HepG2 (cell line): ENCODE results near the gene DNAJA3. TPM values are rescaled to one million over a fixed set of nuclear protein-coding genes. Genes with fewer than 3 reads are reported as not detected.

Source experiments
- ATRX ChIP-seq: sonication (generic); formaldehyde crosslinking; IDR thresholded peaks from 2 replicates; pipeline ENCODE4 v1.4.0; 2020; ENCODE audit warnings: missing genetic modification reagents, borderline replicate concordance
- CEBPG ChIP-seq: IDR thresholded peaks from 2 replicates; pipeline ENCODE4 v1.6.1; 2016
- CENPBD1 ChIP-seq: sonication (generic); formaldehyde crosslinking; IDR thresholded peaks from 2 replicates; pipeline ENCODE4 v1.8.0; 2022; ENCODE audit warnings: missing genetic modification reagents, low read depth, mild to moderate bottlenecking, borderline replicate concordance
- CTCF ChIP-seq: sonication (generic); formaldehyde crosslinking; IDR thresholded peaks from 2 replicates; pipeline ENCODE4 v1.5.0; 2020; ENCODE audit warnings: mild to moderate bottlenecking, missing genetic modification reagents, moderate library complexity
- EEA1 ChIP-seq: sonication (generic); formaldehyde crosslinking; IDR thresholded peaks from 2 replicates; pipeline ENCODE4 v1.5.1; 2020; ENCODE audit warnings: mild to moderate bottlenecking, missing genetic modification reagents, borderline replicate concordance
- EP300 ChIP-seq, 3 experiments: sonication (generic) in 1 of 3; formaldehyde crosslinking in 1 of 3; IDR thresholded peaks; 2 replicates each; pipeline versions ENCODE4 v1.5.1 to v1.6.1; 2011 to 2020; ENCODE audit warnings: low read depth in 2 of 3, low read length in 2 of 3, borderline replicate concordance in 1 of 3, improper control_type of control experiment in 1 of 3, mild to moderate bottlenecking in 1 of 3, missing genetic modification reagents in 1 of 3, moderate library complexity in 1 of 3
- FOXC1 ChIP-seq: sonication (generic); formaldehyde crosslinking; IDR thresholded peaks from 2 replicates; pipeline ENCODE4 v1.8.0; 2022; ENCODE audit warnings: mild to moderate bottlenecking, missing genetic modification reagents, borderline replicate concordance
- IRF9 ChIP-seq: sonication (generic); formaldehyde crosslinking; IDR thresholded peaks from 2 replicates; pipeline ENCODE4 v1.8.0; 2022; ENCODE audit warnings: missing genetic modification reagents, mild to moderate bottlenecking, borderline replicate concordance
- MIER2 ChIP-seq: IDR thresholded peaks from 2 replicates; pipeline ENCODE4 v1.6.1; 2016; ENCODE audit warnings: missing biosample characterization, missing genetic modification reagents
- SALL1 ChIP-seq: sonication (generic); formaldehyde crosslinking; IDR thresholded peaks from 2 replicates; pipeline ENCODE4 v1.8.0; 2022; ENCODE audit warnings: mild to moderate bottlenecking, missing genetic modification reagents
- SP1 ChIP-seq, 2 experiments: fragments of 450-650 bp in 1 of 2; sonication (generic) in 1 of 2; formaldehyde crosslinking in 1 of 2; IDR thresholded peaks; 2 replicates each; pipeline versions ENCODE4 v1.4.0 to v1.6.1; 2016 to 2020; ENCODE audit warnings: missing genetic modification reagents in 1 of 2
- ZFP82 ChIP-seq: sonication (generic); formaldehyde crosslinking; IDR thresholded peaks from 2 replicates; pipeline ENCODE4 v1.5.1; 2020; ENCODE audit warnings: mild to moderate bottlenecking, missing genetic modification reagents, borderline replicate concordance
- ZGPAT ChIP-seq: IDR thresholded peaks from 2 replicates; pipeline ENCODE4 v1.6.1; 2016; ENCODE audit warnings: mild to moderate bottlenecking
- ZKSCAN1 ChIP-seq: fragments of 150-350 bp; IDR thresholded peaks from 2 replicates; pipeline ENCODE4 v1.6.1; 2014; ENCODE audit warnings: low read length
- ZNF597 ChIP-seq: sonication (generic); formaldehyde crosslinking; IDR thresholded peaks from 2 replicates; pipeline ENCODE4 v1.5.0; 2020; ENCODE audit warnings: missing genetic modification reagents
- ZNF709 ChIP-seq: sonication (generic); formaldehyde crosslinking; IDR thresholded peaks from 2 replicates; pipeline ENCODE4 v1.5.0; 2020; ENCODE audit warnings: mild to moderate bottlenecking, missing genetic modification reagents
- ZNF777 ChIP-seq: sonication (generic); formaldehyde crosslinking; IDR thresholded peaks from 2 replicates; pipeline ENCODE4 v1.4.0; 2020; ENCODE audit warnings: missing genetic modification reagents
- polyA plus RNA-seq, 8 experiments: library from polyadenylated mRNA; depleted of rRNA in 3 of 8; stranded (reverse) in 7 of 8; unstranded in 1 of 8; fragments of >200 nt; fragmentation: Illumina TruSeq in 4 of 8; extraction: Trizol in 4 of 8; gene quantifications; 2 replicates each; pipeline versions ENCODE4 v1.2.1 to v1.2.3, GENCODE V29; 2011 to 2016; ENCODE audit warnings: low read depth in 4 of 8, missing spikeins in 1 of 8, mixed read lengths in 1 of 8; ENCODE audit not compliant: insufficient read depth in 1 of 8
- total RNA-seq, 5 experiments: library from RNA; depleted of rRNA; stranded (reverse); fragments of >200 nt; fragmentation: Illumina TruSeq; extraction: Trizol; gene quantifications; 2 replicates each; pipeline ENCODE4 v1.2.3, GENCODE V29; 2016; ENCODE audit warnings: low read depth in 1 of 5
- TF ChIP-seq, protein P1 (sequence below): sonication (generic); formaldehyde crosslinking; IDR thresholded peaks from 2 replicates; pipeline ENCODE4 v1.5.0; 2020; ENCODE audit warnings: mild to moderate bottlenecking, missing genetic modification reagents, borderline replicate concordance

Gene DNAJA3
- total and polyA plus RNA-seq, 2 of the 13 experiments (the other 11 are each of a cell fraction or from before 2014, with no cell fraction given) = 77.0 to 83.3 TPM

DNA sequence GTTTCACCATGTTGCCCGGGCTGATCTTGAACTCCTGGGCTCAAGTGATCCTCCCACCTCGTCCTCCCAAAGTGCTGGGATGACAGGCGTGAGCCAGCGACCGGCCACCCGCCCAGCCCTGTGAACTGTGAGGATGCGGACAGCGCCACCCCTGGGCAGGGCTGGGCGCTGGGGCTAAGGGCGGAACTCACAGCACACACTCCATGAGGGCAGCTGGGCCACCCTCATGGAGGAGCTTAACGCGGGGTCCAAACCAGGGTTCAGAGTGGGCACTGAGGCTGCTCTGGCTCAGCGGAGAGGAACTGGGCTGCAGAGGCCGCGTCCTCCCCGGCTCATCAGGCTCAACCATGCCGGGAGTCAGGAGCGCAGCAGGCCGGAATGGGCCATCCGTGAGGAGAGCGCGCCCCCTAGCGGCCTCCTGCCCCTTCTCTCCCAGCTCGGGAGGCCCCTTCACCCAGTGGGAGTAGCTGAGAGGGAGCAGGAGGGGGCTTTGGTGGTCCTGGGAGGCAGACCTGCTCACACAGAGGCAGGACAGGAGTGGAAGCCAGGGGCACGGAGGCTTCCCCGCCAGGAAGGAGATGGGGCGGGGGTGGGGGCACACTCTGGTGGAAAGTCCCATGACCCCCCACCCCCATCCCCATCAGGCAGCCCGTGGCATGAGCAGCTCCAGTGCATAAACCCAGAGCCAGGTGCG lies 23.1 kb upstream of the DNAJA3 start (continued):
- TF ChIP-seq, protein P1, sequence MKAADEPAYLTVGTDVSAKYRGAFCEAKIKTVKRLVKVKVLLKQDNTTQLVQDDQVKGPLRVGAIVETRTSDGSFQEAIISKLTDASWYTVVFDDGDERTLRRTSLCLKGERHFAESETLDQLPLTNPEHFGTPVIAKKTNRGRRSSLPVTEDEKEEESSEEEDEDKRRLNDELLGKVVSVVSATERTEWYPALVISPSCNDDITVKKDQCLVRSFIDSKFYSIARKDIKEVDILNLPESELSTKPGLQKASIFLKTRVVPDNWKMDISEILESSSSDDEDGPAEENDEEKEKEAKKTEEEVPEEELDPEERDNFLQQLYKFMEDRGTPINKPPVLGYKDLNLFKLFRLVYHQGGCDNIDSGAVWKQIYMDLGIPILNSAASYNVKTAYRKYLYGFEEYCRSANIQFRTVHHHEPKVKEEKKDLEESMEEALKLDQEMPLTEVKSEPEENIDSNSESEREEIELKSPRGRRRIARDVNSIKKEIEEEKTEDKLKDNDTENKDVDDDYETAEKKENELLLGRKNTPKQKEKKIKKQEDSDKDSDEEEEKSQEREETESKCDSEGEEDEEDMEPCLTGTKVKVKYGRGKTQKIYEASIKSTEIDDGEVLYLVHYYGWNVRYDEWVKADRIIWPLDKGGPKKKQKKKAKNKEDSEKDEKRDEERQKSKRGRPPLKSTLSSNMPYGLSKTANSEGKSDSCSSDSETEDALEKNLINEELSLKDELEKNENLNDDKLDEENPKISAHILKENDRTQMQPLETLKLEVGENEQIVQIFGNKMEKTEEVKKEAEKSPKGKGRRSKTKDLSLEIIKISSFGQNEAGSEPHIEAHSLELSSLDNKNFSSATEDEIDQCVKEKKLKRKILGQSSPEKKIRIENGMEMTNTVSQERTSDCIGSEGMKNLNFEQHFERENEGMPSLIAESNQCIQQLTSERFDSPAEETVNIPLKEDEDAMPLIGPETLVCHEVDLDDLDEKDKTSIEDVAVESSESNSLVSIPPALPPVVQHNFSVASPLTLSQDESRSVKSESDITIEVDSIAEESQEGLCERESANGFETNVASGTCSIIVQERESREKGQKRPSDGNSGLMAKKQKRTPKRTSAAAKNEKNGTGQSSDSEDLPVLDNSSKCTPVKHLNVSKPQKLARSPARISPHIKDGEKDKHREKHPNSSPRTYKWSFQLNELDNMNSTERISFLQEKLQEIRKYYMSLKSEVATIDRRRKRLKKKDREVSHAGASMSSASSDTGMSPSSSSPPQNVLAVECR (CRISPR knock-in tag) = no peak; the same call in 1 of the 2 replicates
- TF ChIP-seq MIER2 (CRISPR knock-in tag) = no peak
- no peak; the same call in 1 of the 2 replicates for TF ChIP-seq FOXC1 (CRISPR knock-in tag)
- TF ChIP-seq IRF9 (CRISPR knock-in tag) = 0 out of 2 replicates have a peak, but pooled peaks have one; percentile 44
- peak; percentile 98 for TF ChIP-seq CTCF (CRISPR knock-in tag)
- no peak for TF ChIP-seq ZNF709 (CRISPR knock-in tag)
- no peak for TF ChIP-seq SP1 (IDR thresholded peaks at IDR 0.05)
- no peak for TF ChIP-seq SP1 (CRISPR knock-in tag; IDR thresholded peaks at IDR 0.05)
- no peak for TF ChIP-seq CENPBD1 (CRISPR knock-in tag)
- TF ChIP-seq ZFP82 = no peak
- no peak for TF ChIP-seq ATRX
- TF ChIP-seq ZGPAT (CRISPR knock-in tag) = peak; percentile 70; the same call in 1 of the 2 replicates
- no peak for TF ChIP-seq EEA1 (CRISPR knock-in tag)
- no peak for TF ChIP-seq ZNF597 (CRISPR knock-in tag)
- no peak for TF ChIP-seq CEBPG
- no peak for TF ChIP-seq ZNF777 (CRISPR knock-in tag)
- TF ChIP-seq EP300 (IDR thresholded peaks at IDR 0.05; ENCODE audit: low read depth in 2 of 2, low read length in 2 of 2) = no peak
- TF ChIP-seq EP300 (CRISPR knock-in tag; IDR thresholded peaks at IDR 0.05; ENCODE audit: borderline replicate concordance) = no peak
- no peak for TF ChIP-seq ZKSCAN1
- TF ChIP-seq SALL1 (CRISPR knock-in tag) = peak; percentile 55; the same call in 1 of the 2 replicates
